ENCODE data around the gene SSC5D.
A peak's percentile ranks its signal among the peaks of the same experiment; 100 is the strongest.
"Not testable (repeated sequence)": the region's sequence is repeated elsewhere in the genome, so short reads cannot be mapped to it uniquely, and the experiment has no call there.

The SSC5D gene

GRCh38 chr19:55495646-55496349 is 7.6 kb downstream of the SSC5D start:
- H3K27ac ChIP-seq = no peak overlapping the region
- H3K4me3 ChIP-seq = no peak overlapping the region

DNA sequence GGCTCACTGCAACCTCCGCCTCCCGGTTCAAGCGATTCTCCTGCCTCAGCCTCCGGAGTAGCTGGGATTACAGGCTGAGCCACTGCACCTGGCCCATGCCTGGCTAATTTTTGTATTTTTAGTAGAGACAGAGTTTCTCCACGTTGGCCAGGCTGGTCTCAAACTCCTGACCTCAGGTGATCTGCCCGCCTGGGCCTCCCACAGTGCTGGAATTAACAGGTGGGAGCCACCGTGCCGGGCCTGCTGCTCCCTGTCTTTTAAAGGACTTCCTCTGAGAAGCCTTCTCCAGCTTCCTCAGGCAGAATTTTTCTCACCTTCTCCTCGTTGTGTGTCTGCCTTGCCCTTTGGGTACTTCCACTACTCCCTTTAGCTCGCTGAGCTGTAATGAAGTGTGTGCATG is 8.6 kb downstream of the SSC5D start:
- H3K27ac ChIP-seq, H3K4me3 ChIP-seq: not testable (repeated sequence)

DNA sequence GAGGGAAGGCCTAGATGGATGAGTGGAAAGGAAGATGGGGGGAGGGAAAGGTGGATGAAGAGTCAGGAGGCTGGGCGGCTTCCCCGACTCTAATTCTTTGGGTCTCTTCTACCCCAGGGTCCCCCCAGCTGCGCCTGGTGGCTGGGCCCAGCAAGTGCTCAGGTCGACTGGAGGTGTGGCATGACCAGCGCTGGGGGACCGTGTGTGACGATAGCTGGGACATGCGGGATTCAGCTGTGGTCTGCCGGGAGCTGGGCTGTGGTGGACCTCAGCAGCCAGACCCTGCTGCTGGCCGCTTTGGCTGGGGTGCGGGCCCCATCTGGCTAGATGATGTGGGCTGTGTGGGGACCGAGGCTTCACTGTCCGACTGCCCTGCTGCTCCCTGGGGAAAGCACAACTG is 9.5 kb downstream of the SSC5D start:
- no peak overlapping the region for H3K27ac ChIP-seq
- no peak overlapping the region for H3K4me3 ChIP-seq

- no peak overlapping the region for H3K4me3 ChIP-seq
Measured at GRCh38 chr19:55498246-55498840, 10.1 kb downstream of the SSC5D start.

DNA sequence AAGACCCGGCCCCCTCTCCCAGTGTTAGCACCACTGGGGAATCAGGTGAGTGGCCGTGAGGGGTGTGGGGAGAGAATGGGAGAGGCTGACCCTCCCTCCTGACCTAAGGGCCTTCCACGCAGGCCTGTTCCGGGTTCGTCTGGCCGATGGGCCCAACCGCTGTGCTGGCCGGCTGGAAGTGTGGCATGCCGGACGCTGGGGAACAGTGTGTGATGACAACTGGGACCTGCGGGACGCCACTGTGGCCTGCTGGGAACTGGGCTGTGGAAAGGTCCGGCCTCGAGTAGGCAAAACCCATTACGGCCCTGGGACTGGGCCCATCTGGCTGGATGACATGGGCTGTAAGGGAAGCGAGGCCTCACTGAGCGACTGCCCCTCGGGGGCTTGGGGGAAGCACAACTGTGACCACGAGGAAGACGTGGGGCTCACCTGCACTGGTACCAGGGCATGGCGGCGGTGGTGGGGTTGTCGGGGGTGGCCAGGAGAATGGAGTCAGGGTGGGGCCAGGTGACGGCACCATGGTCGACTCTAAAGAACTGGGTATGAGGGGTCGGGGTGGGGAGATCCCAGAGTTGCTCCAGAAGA is 12.2 kb downstream of the SSC5D start:
- no peak overlapping the region for H3K4me3 ChIP-seq
- H3K27ac ChIP-seq = peak overlapping the region in 1 of 21 experiments; percentile 37

More at GRCh38 chr19:55498246-55498840, 10.1 kb downstream of the SSC5D start:
- H3K27ac ChIP-seq = no peak overlapping the region

DNA sequence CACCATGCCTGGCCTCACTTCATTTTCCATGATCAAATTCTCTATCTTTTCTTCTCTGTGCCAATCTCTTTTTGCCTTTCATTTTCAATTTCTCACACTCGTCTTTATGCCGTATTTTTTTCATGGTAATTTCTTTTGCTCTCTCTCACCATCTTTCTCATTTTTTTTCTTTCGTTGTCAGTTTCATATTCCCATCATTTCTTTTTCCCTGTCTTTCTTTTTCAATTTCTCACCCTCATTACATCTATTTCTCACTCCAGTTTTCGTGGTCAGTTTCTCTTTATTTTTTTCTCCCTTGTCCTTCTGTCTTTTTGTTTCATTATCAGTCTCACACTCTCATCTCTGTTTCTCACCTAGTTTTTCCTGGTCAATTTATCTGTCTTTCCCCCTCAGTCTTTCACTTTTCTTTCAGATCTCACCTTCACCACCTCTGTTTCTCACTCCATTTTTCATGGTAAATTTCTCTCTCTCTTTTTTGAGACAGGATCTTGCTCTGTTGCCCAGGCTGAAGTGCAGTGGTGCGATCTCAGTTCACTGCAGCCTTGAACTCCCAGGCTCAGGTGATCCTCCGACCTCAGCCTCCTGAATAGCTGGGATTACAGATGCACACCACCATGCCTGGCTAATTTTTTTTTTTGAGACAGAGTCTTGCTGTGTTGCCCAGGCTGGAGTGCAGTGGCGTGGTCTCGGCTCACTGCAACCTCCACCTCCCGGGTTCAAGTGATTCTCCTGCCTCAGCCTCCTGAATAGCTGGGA is 14.1 kb downstream of the SSC5D start:
- Histone ChIP-seq H3K27ac (no peak overlapping the region), H3K4me3 (no peak overlapping the region)

GRCh38 chr19:55503157-55503501 is 14.9 kb downstream of the SSC5D start:
- Histone ChIP-seq H3K27ac (no peak overlapping the region), H3K4me3 (peak overlapping the region in 3 of 7 experiments; percentile 13 to 44 (median 41))

GRCh38 chr19:55503502-55504251 is 15.4 kb downstream of the SSC5D start:
- peak overlapping the region in 11 of 21 experiments; percentile 38 to 84 (median 64) for H3K27ac ChIP-seq
- H3K4me3 ChIP-seq = peak overlapping the region; percentile 13 to 44 (median 30)

GRCh38 chr19:55504252-55504603 is 16.0 kb downstream of the SSC5D start:
- peak overlapping the region in 5 of 21 experiments; percentile 45 to 84 (median 66) for H3K27ac ChIP-seq
- peak overlapping the region in 6 of 7 experiments; percentile 13 to 44 (median 30) for H3K4me3 ChIP-seq

GRCh38 chr19:55504981-55505380 is 16.7 kb downstream of the SSC5D start:
- Histone ChIP-seq H3K27ac (no peak overlapping the region), H3K4me3 (no peak overlapping the region)

DNA sequence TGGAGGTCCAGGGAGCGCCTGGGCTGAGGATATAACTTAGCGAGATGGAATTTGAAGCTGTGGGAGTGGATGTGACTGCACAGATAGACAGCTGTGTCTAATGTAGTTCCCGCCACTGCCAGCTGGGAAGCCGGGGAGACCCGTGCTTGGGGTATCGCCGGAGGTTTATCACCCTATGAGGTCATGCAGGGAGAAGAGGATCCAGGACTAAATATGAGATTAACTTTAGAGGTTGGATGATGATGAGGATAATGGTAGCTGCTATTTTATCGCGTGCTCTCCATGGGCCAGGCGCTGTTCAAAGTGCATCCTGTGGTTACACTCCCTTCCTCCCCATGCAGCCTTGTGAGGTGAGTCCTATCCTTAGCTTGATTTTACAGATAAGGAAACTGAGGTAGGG is 19.9 kb downstream of the SSC5D start:
- Histone ChIP-seq H3K4me3 (no peak overlapping the region), H3K27ac (no peak overlapping the region)

DNA sequence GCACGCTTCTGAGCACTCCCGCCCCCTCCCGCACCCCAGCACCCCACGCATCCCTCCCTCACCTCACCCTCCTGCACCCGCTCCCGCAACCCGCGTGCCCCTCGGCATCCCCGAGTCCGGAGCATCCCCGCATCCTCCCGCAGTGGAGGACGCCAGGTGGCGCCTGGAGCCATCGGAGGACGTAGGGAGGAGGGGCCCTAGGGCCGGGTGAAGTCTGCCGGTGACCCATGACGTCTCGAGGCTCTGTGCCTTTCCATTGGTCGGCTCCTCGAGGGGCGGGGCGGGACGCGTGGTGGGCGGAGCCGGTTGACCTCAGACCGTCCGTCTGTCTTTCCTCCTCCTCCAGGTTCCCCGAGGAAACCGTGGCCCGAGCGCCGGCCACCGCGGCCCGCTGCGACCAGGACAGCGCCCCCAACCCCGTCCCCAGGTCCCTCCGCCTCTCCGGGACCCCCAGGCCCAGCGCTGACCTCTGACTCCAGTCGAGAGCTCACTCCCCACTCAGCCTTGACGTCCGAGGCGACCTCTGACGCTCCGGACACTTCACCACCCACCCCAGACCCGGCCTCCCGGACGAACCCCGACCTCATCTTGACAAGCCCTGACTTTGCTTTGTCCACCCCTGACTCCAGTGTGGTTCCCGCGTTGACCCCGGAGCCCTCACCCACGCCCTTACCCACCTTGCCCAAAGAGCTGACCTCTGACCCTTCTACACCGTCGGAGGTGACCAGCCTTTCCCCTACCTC is 28.8 kb downstream of the SSC5D start:
- peak overlapping the region in 20 of 21 experiments; percentile 36 to 91 (median 83) for H3K27ac ChIP-seq
- peak overlapping the region; percentile 21 to 48 (median 27) for H3K4me3 ChIP-seq

DNA sequence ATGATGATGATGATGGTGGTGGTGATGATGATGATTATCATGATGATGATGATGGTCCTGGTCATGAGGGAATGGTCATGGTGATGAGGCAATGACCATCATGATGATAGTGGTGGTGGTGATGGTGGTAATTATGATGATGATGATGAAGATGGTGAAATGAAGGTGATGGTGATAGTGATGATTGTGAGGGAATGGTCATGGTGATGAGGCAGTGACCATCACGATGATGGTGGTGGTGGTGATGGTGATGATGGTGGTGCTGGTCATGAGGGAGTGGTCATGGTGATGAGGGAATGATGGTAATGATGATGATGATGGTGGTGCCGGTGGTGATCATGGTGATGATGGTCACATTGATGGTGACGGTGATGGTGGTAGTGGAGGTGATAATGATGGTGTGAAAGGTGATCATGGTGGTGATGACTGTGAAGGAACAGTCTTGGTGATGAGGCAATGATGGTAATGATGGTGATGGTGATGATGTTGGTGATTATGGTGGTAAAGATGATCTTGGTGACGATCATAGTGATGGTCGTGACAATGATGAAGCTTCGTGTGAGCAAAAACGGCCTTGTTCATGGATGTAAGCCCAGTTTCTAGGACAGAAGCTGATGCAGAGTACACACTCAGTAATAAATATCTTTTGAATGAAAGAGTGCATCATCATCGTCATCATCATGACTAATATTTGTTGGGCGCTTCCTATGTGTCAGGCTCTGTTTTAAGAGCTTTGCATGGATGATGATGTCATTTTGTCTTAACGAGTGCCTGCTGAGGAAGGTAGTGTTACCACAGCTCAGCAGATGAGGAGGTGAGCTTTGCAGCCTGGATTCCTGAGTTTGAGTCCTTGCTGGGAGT is 31.4 kb downstream of the SSC5D start:
- H3K27ac ChIP-seq = no peak overlapping the region
- H3K4me3 ChIP-seq = no peak overlapping the region

GRCh38 chr19:55520691-55521292 is 32.6 kb downstream of the SSC5D start:
- Histone ChIP-seq H3K4me3 (no peak overlapping the region), H3K27ac (no peak overlapping the region)

DNA sequence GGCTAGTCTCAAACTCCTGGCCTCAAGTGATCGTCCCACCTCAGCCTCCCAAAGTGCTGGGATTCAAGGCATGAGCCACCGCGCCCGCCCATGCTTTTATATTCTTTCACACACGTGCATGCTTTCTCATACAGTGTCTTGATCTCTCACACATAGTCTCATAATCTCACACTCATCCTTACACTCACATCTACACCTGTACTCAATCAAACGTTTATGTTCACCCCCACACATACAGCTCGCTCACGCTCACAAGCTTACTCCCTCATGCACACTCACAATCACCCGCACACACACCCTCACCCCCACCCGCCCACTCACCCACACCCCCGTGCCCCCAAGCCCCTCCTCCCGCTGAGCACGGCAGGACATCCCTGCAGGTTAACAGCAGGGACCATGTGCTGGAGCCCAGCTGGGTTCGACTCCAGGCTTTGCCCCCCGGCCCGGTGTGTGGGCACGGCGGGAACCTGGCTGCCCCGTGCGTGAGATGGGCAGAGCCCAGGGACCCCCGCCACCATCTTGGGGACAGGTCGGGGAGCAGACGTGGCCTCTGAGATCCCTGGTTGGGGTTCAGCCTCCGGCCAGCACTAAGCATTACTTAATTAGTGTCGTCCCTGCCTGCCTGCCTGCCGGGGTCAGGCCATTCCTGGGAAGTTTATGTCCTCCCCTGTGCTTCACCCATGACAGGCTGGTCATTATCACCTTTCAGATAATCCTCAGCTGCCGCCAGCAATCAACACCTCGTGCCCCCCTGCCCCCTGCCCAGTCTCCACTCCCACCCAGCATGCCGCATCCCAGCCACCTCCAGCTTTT is 37.3 kb downstream of the SSC5D start:
- H3K4me3 ChIP-seq = no peak overlapping the region
- H3K27ac ChIP-seq = no peak overlapping the region

DNA sequence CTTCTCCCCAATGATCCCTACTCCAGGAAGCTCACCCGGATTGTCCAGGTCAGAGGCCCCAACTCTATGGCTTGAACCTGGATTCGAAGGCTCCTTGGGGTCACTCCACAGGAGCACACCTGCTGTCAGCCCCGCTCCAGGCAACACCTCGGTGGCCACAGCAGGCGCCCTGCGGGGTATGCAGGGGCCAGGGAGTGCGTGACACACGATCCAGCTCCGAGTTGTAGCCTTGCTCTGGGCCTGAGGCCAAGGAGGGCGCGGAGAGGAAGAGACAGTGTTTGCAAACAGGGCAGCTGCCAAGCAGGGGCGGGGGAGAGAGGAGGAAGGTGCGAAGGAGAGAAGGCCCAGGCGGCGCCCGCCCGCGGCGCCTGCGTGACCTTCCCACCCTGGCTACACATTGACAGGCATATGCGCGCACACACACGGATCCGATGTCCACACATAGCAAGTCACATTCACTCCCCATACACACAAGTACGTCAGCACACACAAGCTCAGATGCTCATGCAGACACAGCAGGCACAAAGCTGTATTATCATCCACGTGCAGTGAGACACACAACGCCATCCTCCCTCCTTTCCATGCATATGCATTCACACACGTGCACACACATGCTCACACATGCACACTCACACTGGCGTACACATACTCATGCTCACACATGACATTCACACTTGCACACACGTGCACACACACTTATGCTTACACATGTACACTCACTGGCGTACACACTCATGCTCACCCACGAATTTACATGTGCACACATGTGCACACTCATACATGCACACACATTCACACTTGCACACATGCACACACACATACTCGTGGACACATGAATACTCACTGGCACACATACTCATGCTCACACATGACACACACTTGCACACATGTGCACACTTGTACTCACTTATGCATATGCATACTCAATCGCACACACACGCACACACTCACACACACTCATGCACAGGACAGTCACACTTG is 38.3 kb downstream of the SSC5D start:
- Histone ChIP-seq H3K27ac (no peak overlapping the region), H3K4me3 (no peak overlapping the region)
